NCI-H524 (cell line): ENCODE measurements around the gene RNF220.
"Not testable (repeated sequence)": the region's sequence is repeated elsewhere in the genome, so short reads cannot be mapped to it uniquely, and the experiment has no call there.

Experiments used
- DNase-seq, 2 experiments: peaks; one replicate each; lab custom pipeline; 2025; lab: John Stamatoyannopoulos, UW

The RNF220 gene

GRCh38 chr1:44678626-44679025 is 273.6 kb downstream of the RNF220 start:
- DNase-seq: no peak

DNA sequence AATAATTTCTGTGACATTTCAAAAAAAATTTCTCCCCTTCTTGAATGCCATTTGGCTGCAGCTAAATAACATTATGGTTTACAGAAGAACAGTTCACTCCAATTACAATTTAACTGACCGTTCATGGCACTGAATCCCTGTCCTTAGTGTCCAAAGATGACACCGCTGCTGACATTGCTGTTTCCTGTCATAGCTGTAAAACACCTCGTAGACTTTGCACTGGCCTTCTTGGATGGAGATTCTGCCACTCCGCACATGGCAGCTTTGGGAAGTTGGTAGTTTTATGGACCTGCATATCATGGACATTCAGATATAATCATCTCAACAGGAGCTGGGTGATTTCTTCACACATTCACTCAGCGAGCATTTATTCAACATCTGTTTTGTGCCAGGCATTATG is 274.4 kb downstream of the RNF220 start:
- no peak for DNase-seq

GRCh38 chr1:44681905-44682882 is 277.1 kb downstream of the RNF220 start:
- DNase-seq: peak; percentile 42 to 64

DNA sequence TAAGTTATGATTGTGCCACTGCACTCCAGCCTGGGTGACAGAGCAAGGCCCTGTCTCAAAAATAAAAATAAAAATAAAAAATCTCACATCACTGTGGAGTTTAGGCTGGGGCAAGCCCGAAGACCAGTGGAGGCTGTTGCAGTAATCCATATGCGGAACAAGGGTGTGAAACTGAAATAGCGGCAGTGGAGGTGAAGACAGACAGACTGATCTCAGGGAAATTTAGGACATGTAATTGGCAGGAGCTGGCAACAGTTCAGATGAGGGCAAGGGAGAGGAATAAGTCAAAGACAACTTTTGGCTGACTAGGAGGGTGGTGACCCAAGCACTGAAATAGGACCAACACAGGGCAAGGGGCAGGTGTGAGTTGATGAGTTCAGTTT is 277.8 kb downstream of the RNF220 start:
- no peak for DNase-seq

- DNase-seq: no peak
Measured at GRCh38 chr1:44684525-44684924, 279.5 kb downstream of the RNF220 start.

DNA sequence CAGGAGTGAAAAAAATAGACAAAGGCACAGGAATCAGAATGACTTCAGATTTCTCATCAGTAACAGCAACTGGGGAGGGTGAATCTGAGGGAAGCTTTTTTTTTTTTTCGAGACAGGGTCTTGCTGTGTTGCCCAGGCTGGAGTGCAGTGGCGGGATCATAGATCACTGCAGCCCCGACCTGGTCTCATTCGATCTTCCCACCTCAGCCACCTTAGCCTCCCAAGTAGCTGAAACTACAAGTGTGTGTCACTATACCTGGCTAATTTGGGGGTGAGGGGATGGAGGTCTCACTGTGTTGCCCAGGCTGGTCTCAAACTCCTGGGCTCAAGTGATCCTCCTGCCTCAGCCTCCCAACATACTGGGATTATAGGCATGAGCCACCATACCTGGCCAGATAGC is 280.2 kb downstream of the RNF220 start:
- no peak for DNase-seq

DNA sequence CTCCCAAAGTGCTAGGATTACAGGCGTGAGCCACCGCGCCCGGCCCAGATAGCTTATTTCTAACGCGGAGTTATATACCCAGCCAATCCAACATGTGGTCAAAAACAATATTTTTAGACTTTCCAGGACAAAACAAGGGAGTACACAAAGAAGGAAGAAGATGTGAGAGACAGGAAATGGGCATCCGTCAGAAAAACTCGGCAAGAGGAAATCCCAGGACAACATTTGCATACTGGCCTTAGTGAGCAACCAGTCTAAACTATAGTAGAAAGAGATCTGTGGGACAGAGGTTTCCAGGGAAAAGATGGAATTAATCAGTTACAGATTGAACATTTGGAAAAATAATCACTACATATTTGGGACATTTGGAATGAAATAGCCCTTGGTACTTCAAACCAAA is 280.8 kb downstream of the RNF220 start:
- DNase-seq: no peak

DNA sequence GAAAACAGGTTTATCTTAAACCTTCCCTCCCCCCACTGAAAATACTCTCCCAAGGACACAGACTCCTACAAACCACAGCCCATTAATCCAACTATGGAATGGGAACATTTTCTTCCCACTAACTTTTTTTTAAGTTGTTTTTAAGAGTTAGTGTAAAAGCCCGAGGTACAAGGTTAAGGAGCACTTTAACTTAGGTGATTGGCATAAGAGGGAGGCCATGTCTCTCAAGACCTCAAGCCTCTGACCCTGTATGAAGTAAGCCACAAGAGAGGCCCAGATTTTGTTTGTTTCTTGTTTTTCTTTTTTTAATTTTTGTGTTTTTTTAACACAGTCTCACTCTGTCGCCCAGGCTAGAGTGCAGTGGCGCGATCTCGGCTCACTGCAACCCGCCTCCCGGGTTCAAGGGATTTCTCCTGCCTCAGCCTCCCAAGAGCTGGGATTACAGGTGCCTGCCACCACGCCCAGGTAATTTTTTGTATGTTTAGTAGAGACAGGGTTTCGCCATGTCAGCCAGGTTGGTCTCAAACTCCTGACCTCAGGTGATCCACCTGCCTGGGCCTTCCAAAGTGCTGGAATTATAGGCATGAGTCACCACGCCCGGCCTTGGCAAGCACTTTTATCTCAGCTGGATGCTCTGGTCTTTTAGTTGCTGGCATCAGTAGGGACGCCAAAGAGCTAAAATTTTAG is 283.8 kb downstream of the RNF220 start:
- no peak for DNase-seq

DNA sequence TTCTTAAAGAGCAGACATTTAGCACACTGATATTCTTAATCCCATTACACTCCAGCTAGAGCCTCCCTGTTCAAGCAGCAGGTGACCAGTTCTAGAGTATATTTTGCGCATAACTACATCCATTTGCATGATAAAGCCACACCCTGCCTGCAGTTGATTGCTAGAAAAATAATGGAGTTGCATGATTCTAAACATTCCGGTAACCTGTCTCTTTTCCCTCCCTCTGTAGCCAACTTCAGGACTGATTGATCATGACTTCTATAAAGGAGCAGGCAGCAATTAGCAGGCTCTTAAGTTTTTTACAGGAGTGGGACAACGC is 284.4 kb downstream of the RNF220 start:
- DNase-seq: peak in 1 of 2 experiments; percentile 20

- no peak for DNase-seq
Measured at GRCh38 chr1:44693159-44693558, 288.1 kb downstream of the RNF220 start.

DNA sequence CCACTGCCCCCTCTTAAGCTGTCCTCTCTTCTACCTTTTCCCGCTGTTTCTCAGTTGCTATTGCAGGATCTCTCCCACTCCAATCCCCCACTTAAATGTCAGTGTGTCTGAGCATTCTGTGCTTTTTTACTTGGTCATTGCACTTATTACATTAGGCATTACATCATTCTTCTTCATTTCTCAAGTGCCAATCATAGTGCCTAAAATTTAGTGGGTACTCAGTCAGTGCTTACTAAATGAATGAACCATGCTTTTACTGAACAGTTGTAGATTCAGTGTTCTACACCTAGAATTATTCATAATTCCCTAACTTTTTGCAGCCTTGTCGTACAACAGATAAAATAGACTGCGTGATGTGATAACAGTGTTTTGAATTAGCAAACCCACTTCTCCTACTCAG is 288.8 kb downstream of the RNF220 start:
- DNase-seq: no peak

GRCh38 chr1:44694863-44695478 is 289.9 kb downstream of the RNF220 start:
- DNase-seq: no peak

DNA sequence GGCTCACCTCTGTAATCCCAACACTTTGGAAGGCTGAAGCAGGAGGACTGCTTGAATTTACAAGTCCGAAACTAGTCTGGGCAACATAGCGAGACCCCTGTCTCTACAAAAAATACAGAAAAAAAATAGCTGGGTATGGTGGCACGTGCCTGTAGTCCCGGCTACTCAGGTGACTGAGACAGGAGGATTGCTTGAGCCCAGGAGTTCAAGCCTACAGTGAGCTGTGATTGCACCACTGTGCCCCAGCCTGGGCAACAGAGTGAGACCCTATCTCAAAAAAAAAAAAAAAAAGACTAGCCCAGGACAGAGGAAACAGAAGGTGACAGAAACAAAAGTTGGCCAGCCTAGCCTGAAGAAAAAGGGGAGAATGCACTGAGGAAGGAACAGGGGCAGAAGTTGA is 290.6 kb downstream of the RNF220 start:
- DNase-seq: no peak

GRCh38 chr1:44696101-44696500 is 291.0 kb downstream of the RNF220 start:
- no peak for DNase-seq

- DNase-seq: no peak
Measured at GRCh38 chr1:44696789-44697345, 291.8 kb downstream of the RNF220 start.

DNA sequence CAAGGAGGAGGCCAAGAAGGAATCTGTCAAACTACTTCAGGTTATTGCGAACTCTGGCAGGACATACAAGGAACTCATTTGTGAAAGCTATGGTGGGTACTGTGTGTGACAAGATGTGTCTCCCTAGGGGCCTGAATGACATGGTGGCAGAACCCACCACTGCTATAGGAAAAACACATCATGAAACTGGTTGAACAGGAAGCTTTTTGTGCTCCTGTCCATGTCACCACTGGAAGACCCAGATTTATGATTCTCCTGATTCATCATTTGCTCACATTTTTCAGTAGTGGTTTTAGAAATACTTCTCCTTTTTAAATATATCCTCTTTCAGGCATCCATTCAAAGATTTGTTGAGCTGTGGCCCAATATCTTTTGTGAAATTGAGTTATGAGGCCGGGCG is 293.1 kb downstream of the RNF220 start:
- DNase-seq: no peak

- DNase-seq: not testable (repeated sequence)
Measured at GRCh38 chr1:44699375-44699774, 294.3 kb downstream of the RNF220 start.

GRCh38 chr1:44700573-44700972 is 295.5 kb downstream of the RNF220 start:
- peak in 1 of 2 experiments; percentile 60 for DNase-seq

GRCh38 chr1:44701141-44701573 is 296.1 kb downstream of the RNF220 start:
- no peak for DNase-seq
